GM12875 (cell line): ENCODE measurements around the gene DLK1.

Experiments used
- H3K4me3 ChIP-seq: one replicate; pipeline ENCODE4 v1.5.1; 2011; ENCODE audit warnings: low read depth, low read length, control low read depth
- TF ChIP-seq, protein P1 (sequence below): IDR thresholded peaks from 2 replicates; pipeline ENCODE4 v1.5.1; 2011; ENCODE audit warnings: low read depth, mild to moderate bottlenecking, control low read depth, inconsistent platforms, low read length, moderate library complexity, borderline replicate concordance; ENCODE audit not compliant: insufficient read depth

DLK1 gene

DNA sequence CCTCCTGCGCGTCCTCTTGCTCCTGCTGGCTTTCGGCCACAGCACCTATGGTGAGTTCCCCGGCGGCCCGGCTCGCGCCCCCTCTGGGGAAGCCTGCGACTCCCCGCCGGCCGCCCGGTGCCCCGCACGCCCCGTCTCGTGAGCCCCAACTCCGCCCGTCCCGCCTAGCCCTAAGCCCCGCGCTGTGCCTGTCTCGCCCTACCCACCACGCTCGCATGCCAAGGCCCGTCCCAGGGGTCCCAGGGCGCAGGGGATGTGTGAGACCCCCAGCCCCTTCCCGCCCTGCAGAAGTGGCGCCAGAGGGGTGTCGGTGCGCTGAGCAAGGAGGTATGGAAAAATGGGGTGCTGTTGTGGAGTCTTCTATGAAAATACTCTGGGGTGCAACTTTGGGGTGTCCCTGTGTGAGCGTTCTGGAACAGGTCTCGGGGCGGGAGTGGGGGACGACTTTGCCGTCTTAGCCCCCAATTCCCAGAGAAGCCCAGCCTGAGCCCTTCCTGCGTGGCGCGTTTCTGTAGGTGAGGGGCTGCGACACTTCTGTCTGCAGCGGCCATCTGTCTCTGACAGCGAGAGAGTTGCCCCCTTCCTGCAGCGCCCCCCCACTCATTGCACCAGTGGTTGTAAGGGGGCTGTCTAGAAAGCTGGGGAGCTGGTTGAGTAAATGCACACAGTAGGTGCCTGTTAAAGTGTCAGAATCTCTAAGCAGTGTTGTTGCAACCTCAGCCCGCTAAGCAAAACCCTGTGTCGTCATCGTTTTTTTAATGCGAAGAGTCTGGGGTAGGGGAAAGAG is 587 bp downstream of the DLK1 start:
- no peak overlapping the region for H3K4me3 ChIP-seq
- TF ChIP-seq, protein P1, sequence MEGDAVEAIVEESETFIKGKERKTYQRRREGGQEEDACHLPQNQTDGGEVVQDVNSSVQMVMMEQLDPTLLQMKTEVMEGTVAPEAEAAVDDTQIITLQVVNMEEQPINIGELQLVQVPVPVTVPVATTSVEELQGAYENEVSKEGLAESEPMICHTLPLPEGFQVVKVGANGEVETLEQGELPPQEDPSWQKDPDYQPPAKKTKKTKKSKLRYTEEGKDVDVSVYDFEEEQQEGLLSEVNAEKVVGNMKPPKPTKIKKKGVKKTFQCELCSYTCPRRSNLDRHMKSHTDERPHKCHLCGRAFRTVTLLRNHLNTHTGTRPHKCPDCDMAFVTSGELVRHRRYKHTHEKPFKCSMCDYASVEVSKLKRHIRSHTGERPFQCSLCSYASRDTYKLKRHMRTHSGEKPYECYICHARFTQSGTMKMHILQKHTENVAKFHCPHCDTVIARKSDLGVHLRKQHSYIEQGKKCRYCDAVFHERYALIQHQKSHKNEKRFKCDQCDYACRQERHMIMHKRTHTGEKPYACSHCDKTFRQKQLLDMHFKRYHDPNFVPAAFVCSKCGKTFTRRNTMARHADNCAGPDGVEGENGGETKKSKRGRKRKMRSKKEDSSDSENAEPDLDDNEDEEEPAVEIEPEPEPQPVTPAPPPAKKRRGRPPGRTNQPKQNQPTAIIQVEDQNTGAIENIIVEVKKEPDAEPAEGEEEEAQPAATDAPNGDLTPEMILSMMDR: no peak

DNA sequence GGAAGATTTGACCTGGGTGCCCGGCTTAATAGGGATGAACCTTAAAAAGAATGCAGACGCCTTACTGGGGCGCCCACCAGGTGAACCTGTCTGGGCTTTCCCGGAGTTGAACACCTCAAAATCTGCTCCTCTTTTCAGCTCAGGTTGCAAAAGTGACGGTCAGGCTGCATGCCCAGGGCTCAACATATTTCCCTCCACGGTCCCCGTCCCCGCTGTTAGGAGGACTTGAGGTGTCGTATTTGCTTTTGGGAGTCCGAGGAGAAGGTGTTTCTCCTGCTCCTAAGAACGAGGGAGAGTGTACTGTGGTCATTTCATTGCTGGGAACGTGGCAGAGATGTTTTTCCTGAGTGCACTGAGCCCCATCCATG is 1.2 kb downstream of the DLK1 start:
- TF ChIP-seq, protein P1: no peak
- no peak overlapping the region for H3K4me3 ChIP-seq

DNA sequence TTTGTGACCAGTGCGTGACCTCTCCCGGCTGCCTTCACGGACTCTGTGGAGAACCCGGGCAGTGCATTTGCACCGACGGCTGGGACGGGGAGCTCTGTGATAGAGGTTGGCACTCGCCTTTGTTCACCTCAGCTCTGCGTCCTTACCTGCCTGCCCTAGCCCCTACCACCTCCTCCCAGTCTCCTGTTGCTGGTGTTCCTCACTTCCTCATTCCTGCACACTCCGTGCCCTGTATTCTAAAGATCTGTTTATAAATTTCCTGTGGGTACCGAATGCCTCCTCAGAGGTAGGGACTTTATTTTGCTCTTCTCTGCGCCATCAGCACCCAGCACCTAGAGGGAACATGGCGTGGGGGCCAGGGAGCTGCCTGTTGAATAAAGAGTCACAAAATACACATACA is 2.3 kb downstream of the DLK1 start:
- TF ChIP-seq, protein P1: no peak
- H3K4me3 ChIP-seq: no peak overlapping the region

DNA sequence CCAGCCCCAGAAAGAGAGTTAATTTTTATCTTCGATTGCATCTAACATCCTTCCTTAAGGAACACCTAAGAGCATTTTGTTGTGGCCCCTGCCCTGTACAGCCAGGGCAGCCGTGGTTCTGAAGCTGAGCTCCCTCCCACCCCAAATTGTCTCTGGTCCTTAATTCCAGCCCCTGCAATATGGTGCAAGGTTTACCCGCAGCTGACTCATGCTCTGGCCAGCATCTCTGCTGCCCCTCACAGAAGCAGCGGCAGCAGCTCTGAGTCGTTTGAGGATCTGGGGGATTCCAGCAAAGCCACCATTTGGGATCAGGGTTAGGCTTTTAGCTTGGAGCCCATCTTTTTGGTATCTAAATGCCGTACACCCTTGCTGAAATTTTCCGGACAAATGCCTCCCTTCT is 3.3 kb downstream of the DLK1 start:
- H3K4me3 ChIP-seq: no peak overlapping the region
- TF ChIP-seq, protein P1: no peak

DNA sequence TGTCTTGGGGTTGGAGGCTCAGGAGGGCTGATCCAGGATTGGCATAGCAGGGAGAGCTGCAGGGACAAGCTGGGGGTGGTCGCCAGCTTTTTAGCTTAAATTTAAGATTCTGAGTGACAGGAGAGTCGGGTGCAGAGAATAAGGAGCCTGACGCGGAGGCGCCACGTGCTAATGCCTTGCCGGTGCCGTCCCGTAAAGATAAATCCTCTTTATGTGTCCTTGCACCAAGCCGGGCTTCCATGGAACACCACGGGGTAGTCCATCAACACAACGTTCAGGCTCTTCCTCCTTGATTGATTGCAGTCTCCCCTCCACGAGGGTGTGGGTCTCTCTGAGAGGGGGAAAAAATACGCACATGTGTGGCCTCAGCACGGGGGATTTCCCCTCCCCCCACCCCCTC is 3.9 kb downstream of the DLK1 start:
- TF ChIP-seq, protein P1: no peak

DNA sequence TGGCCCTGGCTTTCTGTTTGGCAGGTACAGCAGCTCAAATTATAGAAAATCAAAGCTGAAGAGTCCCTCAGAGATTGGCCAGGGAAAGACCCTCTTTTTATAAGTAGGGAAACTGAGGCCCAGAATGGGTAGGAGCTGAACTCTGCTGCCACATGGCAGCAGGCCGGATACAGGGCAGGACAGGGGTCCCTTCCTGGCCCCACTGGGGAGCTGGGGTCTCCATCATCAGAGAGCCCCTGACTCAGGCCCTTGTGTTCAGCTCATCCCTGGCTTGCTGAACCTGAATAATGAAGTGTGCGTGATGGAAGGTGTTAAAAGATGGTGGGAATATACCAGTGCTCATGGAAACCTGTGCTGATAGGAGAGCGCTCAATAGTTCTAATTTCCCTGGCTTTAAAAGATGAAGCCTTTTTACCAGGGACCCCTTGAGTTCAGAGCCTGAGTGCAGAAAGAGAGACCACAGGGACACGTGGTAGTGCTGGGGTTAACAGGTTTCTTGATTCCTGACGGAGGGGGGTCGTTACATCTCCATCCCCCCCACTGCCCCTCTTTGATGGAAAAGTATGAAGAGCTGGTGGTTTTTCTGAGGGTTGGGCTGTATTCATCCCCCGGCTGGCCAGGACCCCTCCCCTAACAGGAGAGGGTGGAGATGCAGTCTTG is 4.4 kb downstream of the DLK1 start:
- TF ChIP-seq, protein P1: no peak

More for the DNA sequence above, 3.9 kb downstream of the DLK1 start:
- no peak overlapping the region for H3K4me3 ChIP-seq

More for the DNA sequence above, 4.4 kb downstream of the DLK1 start:
- H3K4me3 ChIP-seq: no peak overlapping the region
